ENCODE measurements around the gene MSH2. TPM values are rescaled to one million over a fixed set of nuclear protein-coding genes. Genes with fewer than 3 reads are reported as not detected.

MSH2 gene
- total RNA-seq, 6 donors from 2014 or later, result 6.1 to 16.3 (median 10.2) TPM

DNA sequence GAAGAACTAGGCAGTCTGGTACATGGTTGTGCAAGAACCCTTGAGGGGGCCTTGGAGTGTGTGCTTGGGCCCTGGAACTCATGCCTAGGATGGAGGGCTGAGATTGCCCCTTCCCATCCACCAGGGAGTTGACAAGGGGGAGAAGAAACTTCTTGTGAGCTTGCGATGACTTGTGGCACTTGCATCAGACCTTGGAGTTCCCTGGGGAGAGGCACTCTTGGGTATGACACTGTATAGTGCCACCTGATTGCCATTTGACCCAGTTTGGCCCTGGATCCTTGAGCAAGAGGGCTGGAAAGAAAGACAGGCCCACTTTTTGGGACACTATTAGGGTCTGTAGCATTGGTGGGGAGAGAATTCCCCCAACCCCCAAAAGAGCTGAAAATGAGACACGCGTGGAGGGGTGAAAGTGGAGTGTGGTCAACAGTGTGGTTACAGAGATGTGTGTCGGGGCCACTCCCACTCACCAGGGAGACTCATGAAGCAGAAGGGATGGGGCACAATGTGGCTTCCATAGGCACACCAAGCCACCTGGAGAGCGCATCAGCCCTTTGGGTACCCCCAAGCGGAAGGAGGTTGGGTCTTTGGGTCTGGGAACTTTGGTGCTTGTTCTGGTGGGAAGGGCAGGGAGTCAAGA, 101.3 kb downstream of the MSH2 start:
- TF ChIP-seq POLR2A (IDR thresholded peaks at IDR 0.05) (no peak), EP300 (IDR thresholded peaks at IDR 0.05) (no peak)
- no peak for DNase-seq
- H3K9me3 ChIP-seq, result peaks cover 0 to 10% (median 7%) of the 10 kb centered on the region in 4 donors
- H3K27me3 ChIP-seq, result no peaks in the 10 kb centered on the region
- H3K27ac ChIP-seq, result no peak overlapping the region
- H3K4me3 ChIP-seq, result no peak overlapping the region
- ATAC-seq (ENCODE audit: low FRiP score in 2 of 2), result no peak
- H3K4me1 ChIP-seq, result no peaks in the 10 kb centered on the region
- 90 to 94% methylated on average over 6 of the region's 6 CpGs for WGBS, 2 donors
- no peaks in the 10 kb centered on the region for H3K36me3 ChIP-seq

DNA sequence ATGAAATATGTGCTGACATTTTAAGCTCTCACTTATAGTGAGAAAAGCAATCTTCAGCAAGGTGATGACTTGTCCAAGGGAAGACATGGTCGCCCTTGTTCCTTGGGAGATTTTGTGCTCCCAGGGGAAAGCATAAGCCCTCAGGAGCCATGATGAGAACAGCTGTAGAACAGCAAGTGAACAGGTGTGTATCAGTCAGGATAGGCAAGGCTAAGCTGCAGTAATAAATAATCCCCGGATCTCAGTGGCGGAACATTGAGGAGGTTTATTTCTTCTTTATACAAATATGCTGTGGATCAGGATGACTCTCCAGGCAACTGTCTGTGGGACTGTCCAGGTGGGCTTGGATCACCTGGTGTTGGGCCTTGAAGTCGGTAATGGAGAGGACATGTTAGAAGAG, 103.1 kb downstream of the MSH2 start:
- Histone ChIP-seq H3K4me3 (no peak overlapping the region), H3K27me3 (no peaks in the 10 kb centered on the region), H3K36me3 (no peaks in the 10 kb centered on the region), H3K27ac (no peak overlapping the region), H3K4me1 (no peaks in the 10 kb centered on the region), H3K9me3 (no peaks in the 10 kb centered on the region)
- DNase-seq (no peak), ATAC-seq (ENCODE audit: low FRiP score in 2 of 2) (no peak)
- 84 to 86% methylated on average over 4 of the region's 4 CpGs for WGBS, 2 donors
- TF ChIP-seq EP300 (IDR thresholded peaks at IDR 0.05), result no peak
- TF ChIP-seq POLR2AphosphoS5 (IDR thresholded peaks at IDR 0.05), result no peak
- TF ChIP-seq, protein P1, sequence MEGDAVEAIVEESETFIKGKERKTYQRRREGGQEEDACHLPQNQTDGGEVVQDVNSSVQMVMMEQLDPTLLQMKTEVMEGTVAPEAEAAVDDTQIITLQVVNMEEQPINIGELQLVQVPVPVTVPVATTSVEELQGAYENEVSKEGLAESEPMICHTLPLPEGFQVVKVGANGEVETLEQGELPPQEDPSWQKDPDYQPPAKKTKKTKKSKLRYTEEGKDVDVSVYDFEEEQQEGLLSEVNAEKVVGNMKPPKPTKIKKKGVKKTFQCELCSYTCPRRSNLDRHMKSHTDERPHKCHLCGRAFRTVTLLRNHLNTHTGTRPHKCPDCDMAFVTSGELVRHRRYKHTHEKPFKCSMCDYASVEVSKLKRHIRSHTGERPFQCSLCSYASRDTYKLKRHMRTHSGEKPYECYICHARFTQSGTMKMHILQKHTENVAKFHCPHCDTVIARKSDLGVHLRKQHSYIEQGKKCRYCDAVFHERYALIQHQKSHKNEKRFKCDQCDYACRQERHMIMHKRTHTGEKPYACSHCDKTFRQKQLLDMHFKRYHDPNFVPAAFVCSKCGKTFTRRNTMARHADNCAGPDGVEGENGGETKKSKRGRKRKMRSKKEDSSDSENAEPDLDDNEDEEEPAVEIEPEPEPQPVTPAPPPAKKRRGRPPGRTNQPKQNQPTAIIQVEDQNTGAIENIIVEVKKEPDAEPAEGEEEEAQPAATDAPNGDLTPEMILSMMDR (IDR thresholded peaks at IDR 0.05), result no peak
- TF ChIP-seq POLR2A (IDR thresholded peaks at IDR 0.05), result no peak

DNA sequence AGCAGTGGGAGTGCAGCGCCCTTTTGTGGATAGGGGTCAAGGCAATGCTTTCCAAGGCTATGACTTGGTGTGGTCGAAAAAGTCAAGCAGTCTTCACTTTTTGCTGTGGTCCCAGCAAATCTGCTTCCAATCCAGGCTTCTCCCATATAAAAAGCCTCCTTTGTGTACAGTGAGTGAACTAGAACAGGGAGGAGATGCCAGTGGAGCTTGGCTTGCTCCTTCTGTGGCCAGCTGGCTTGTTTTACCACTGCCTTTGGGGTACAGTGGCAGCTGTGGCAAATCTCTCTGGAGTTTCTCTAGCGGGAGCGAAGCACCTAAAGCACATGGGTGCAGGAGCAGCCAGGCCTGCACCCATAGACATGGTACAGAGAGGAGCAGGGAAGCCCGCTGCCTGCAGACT, 103.5 kb downstream of the MSH2 start:
- Histone ChIP-seq H3K4me1 (no peaks in the 10 kb centered on the region), H3K36me3 (no peaks in the 10 kb centered on the region), H3K27ac (no peak overlapping the region), H3K9me3 (no peaks in the 10 kb centered on the region), H3K27me3 (no peaks in the 10 kb centered on the region), H3K4me3 (no peak overlapping the region)
- TF ChIP-seq POLR2A (IDR thresholded peaks at IDR 0.05) (no peak), POLR2AphosphoS5 (IDR thresholded peaks at IDR 0.05) (no peak), EP300 (IDR thresholded peaks at IDR 0.05) (no peak)
- TF ChIP-seq, protein P1 (IDR thresholded peaks at IDR 0.05), result no peak
- ATAC-seq (ENCODE audit: low FRiP score in 2 of 2) (no peak), DNase-seq (no peak)
- 85% methylated on average over 5 of the region's 5 CpGs for WGBS, 2 donors

DNA sequence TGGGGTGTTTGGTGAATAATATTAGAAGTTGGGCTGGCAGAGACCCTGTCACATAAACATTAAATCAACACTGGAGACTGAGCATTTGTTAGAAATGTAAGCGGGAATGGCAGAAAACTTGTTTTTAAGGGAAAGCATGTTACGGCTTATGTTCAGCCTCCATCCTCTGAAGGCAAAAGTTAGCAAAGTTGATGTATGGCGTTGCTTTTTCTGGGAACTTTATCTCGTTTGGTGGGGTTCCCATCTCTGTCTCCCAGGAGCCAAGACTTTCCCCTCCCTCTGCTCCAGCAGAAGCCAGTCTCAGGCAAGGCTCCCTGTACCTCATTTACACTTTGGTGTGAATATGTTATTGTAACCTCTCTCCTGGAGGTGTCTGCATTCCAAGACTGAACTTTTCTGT, 105.1 kb downstream of the MSH2 start:
- no peaks in the 10 kb centered on the region for H3K4me1 ChIP-seq
- H3K4me3 ChIP-seq, result no peak overlapping the region
- H3K27ac ChIP-seq, result no peak overlapping the region
- DNase-seq (no peak), ATAC-seq (ENCODE audit: low FRiP score in 2 of 2) (no peak)
- no peaks in the 10 kb centered on the region for H3K36me3 ChIP-seq
- peaks cover 0 to 4% (median 0%) of the 10 kb centered on the region in 4 donors for H3K9me3 ChIP-seq
- no peak for TF ChIP-seq POLR2A (IDR thresholded peaks at IDR 0.05)
- no peak for TF ChIP-seq POLR2AphosphoS5 (IDR thresholded peaks at IDR 0.05)
- TF ChIP-seq, protein P1 (IDR thresholded peaks at IDR 0.05), result no peak
- TF ChIP-seq EP300 (IDR thresholded peaks at IDR 0.05), result no peak
- no peaks in the 10 kb centered on the region for H3K27me3 ChIP-seq
- 82 to 93% methylated on average over 4 of the region's 4 CpGs for WGBS, 2 donors

DNA sequence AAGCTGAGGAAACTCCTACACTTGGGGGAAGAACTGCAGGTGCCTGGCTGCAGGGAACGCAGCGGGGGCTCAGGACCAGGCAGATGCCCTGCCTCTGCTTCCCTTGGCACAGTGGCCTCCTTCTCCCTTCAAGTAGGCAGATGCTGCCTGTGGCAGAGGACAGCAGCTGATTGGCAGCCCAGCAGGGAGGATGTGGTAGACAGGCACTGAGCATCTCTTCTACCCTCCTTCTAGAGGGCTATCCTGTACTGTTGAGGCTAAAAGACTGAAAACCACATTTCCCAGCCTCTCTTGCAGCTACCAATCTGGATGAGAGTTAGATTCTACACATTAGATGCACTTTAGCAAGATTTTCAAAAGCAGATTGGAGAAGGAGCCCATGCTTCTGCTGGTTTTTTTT, 105.7 kb downstream of the MSH2 start:
- H3K4me1 ChIP-seq, result no peaks in the 10 kb centered on the region
- no peak for ATAC-seq (ENCODE audit: low FRiP score in 2 of 2)
- 83 to 92% methylated on average over 2 of the region's 2 CpGs for WGBS, 2 donors

More for the DNA sequence above, 105.7 kb downstream of the MSH2 start:
- Histone ChIP-seq H3K27me3 (no peaks in the 10 kb centered on the region), H3K36me3 (no peaks in the 10 kb centered on the region), H3K9me3 (peaks cover 0 to 4% (median 0%) of the 10 kb centered on the region in 4 donors), H3K27ac (no peak overlapping the region), H3K4me3 (no peak overlapping the region)
- DNase-seq, result no peak
- TF ChIP-seq, protein P1 (IDR thresholded peaks at IDR 0.05), result no peak
- TF ChIP-seq POLR2A (IDR thresholded peaks at IDR 0.05) (no peak), EP300 (IDR thresholded peaks at IDR 0.05) (no peak), POLR2AphosphoS5 (IDR thresholded peaks at IDR 0.05) (no peak)

All from upper lobe of left lung (tissue), 6 donors.